Heart left ventricle (tissue), 16 donors: ENCODE measurements around the gene CD33. TPM values are rescaled to one million over a fixed set of nuclear protein-coding genes. Genes with fewer than 3 reads are reported as not detected.
"Not testable (repeated sequence)": the region's sequence is repeated elsewhere in the genome, so short reads cannot be mapped to it uniquely, and the experiment has no call there.

Source experiments
- ATAC-seq, 4 donors: fragments of 200-7000 bp; cut with Tn5 transposase; one replicate each; pipeline ENCODE4 v1.9.1; 2020 to 2022; ENCODE audit warnings: moderate library complexity in 4 of 4, mild to moderate bottlenecking in 3 of 4, moderate number of reproducible peaks in 1 of 4
- DNase-seq, 5 donors: peaks; one replicate each; pipeline ENCODE4 v3.0.0-alpha.2; 2020
- H3K27ac ChIP-seq, 12 donors: fragments of 200-600 bp; sonication (generic) in 4 of 12; one replicate each; pipeline versions ENCODE4 v1.5.0 to v1.8.0; 2016 to 2022; ENCODE audit warnings: mild to moderate bottlenecking in 2 of 12
- H3K27me3 ChIP-seq, 9 donors: fragments of 200-600 bp; sonication (generic) in 2 of 9; one replicate each; pipeline versions ENCODE4 v1.5.1 to v1.8.0; 2016 to 2022; ENCODE audit warnings: mild to moderate bottlenecking in 3 of 9
- H3K36me3 ChIP-seq, 9 donors: fragments of 200-600 bp; sonication (generic) in 2 of 9; one replicate each; pipeline versions ENCODE4 v1.5.0 to v1.8.0; 2018 to 2022; ENCODE audit warnings: mild to moderate bottlenecking in 2 of 9
- H3K4me1 ChIP-seq, 12 donors: fragments of 200-600 bp; sonication (generic) in 4 of 12; one replicate each; pipeline versions ENCODE4 v1.5.0 to v1.8.0; 2016 to 2022; ENCODE audit warnings: mild to moderate bottlenecking in 3 of 12
- H3K4me3 ChIP-seq, 12 donors: fragments of 200-600 bp; sonication (generic) in 4 of 12; one replicate each; pipeline versions ENCODE4 v1.5.0 to v1.8.0; 2017 to 2022; ENCODE audit warnings: mild to moderate bottlenecking in 9 of 12, moderate library complexity in 4 of 12
- H3K9me3 ChIP-seq, 12 donors: fragments of 200-600 bp; sonication (generic) in 4 of 12; one replicate each; pipeline versions ENCODE4 v1.5.0 to v1.8.0; 2016 to 2022; ENCODE audit warnings: mild to moderate bottlenecking in 1 of 12
- POLR2A ChIP-seq, 2 donors: fragments of 450-650 bp; IDR thresholded peaks; one replicate each; pipeline ENCODE4 v1.6.1; 2017; ENCODE audit warnings: antibody characterized with exemption in 2 of 2, mild to moderate bottlenecking in 2 of 2, moderate library complexity in 2 of 2
- WGBS, 4 donors: extraction: QIAGEN DNeasy Blood & Tissue Kit in 2 of 4; methylation state at CpG; one replicate each; pipeline versions ENCODE4 v1.1.5 to v1.1.7; 2013 to 2018; 5-methylcytosine and 5-hydroxymethylcytosine counted together
- intact Hi-C, 10 donors: fragments of 100-400 bp; cut with DNase I; formaldehyde crosslinking; loops; one replicate each; pipeline versions ENCODE4 v1.11.1 to v1.14.2; 2022
- polyA plus RNA-seq, 2 donors: library from polyadenylated mRNA; stranded (reverse); fragments of 200-250 nt; gene quantifications; one replicate each; pipeline ENCODE4 v1.2.3, GENCODE V29; 2013
- total RNA-seq, 9 donors: library from RNA; depleted of rRNA in 2 of 9; stranded (reverse); fragments of >200 nt in 2 of 9; fragmentation: NEBNext Ultra II Directional in 3 of 9; extraction: Animal tissue kit (Norgen Biotek cat#: 25700) in 3 of 9; gene quantifications; one replicate each; pipeline versions ENCODE4 v1.1.0 to v1.2.4, GENCODE V29; 2016 to 2023
- TF ChIP-seq, protein P1 (sequence below), 12 donors: fragments of 200-600 bp; sonication (generic) in 4 of 12; IDR thresholded peaks; one replicate each; pipeline versions ENCODE4 v1.5.0 to v1.8.0; 2018 to 2022; ENCODE audit warnings: antibody characterized with exemption in 12 of 12, mild to moderate bottlenecking in 5 of 12
- donor health status: ischemic (EF 13 %, LVEDD 7.1; RV severe dilation, severe dysfunction).
- donor health status: healthy with polysubstance abuse.
- donor health status: DM: no; HTN: yes; CAD: no.
- donor health status: DM: no; HTN: no; CAD: no.
- donor health status: ischemic (EF 25% LVEDD 6.9; RV normal size, moderate dysfunction).
- donor health status: ischemic (EF 25% LVEDD 5.7; RV mildly dilated, moderate dysfunction).
- donor health status: healthy.
- donor health status: DM: yes; HTN: yes; CAD: no.
- donor health status: ischemic (EF 35%, LVEDD 5.7; RV mildly dilated, moderate dysfunction).
- donor health status: nonischemic (EF 11% LVEDD 7.7; RV severe dilation, severe dysfunction).
- donor health status: DM: yes; HTN: yes; CAD: no.
- donor health status: PGD.
- donor health status: ischemic (EF 29% LVEDD 5.4; RV normal size, mild dysfunction).
- donor health status: nonischemic (EF 23%, LVEDD 6.1; RV moderate dilation, normal function).

The CD33 gene
- total and polyA plus RNA-seq, 11 donors = 1.1 to 46.6 (median 2.9) TPM

DNA sequence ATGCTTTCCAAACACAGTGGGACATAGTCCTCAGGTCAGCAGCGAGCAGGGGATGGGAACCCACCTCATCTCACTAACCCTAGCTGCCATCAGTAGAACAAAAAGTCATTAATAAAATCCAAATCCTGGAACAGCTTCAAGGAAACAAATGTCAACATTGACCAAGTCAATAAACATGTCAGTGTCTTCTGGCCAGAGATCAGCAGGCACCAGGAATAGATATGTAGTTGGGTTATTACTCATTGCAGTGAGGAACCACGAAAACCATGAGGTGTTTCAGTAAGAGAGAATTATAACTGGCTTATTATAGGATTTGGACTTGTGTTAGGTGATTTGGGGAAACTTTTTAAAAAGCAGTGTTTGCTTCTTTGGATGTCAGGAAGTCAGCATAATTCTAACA is 17.1 kb upstream of the CD33 start:
- ATAC-seq (no peak), DNase-seq (no peak)
- H3K27me3 ChIP-seq = peaks cover 0 to 6% (median 0%) of the 10 kb centered on the region in 9 donors
- no peak overlapping the region for H3K27ac ChIP-seq
- TF ChIP-seq, protein P1, sequence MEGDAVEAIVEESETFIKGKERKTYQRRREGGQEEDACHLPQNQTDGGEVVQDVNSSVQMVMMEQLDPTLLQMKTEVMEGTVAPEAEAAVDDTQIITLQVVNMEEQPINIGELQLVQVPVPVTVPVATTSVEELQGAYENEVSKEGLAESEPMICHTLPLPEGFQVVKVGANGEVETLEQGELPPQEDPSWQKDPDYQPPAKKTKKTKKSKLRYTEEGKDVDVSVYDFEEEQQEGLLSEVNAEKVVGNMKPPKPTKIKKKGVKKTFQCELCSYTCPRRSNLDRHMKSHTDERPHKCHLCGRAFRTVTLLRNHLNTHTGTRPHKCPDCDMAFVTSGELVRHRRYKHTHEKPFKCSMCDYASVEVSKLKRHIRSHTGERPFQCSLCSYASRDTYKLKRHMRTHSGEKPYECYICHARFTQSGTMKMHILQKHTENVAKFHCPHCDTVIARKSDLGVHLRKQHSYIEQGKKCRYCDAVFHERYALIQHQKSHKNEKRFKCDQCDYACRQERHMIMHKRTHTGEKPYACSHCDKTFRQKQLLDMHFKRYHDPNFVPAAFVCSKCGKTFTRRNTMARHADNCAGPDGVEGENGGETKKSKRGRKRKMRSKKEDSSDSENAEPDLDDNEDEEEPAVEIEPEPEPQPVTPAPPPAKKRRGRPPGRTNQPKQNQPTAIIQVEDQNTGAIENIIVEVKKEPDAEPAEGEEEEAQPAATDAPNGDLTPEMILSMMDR (IDR thresholded peaks at IDR 0.05) = no peak
- no peak for TF ChIP-seq POLR2A (IDR thresholded peaks at IDR 0.05)
- intact Hi-C loops = no loop called here
- H3K9me3 ChIP-seq = no peaks in the 10 kb centered on the region
- WGBS, 4 donors = 57 to 86% (median 61%) methylated on average over 2 of the region's 2 CpGs
- no peak overlapping the region for H3K4me3 ChIP-seq
- H3K4me1 ChIP-seq = peaks cover 0 to 29% (median 0%) of the 10 kb centered on the region in 12 donors
- no peaks in the 10 kb centered on the region for H3K36me3 ChIP-seq

GRCh38 chr19:51210191-51210784 is 14.6 kb upstream of the CD33 start:
- H3K9me3 ChIP-seq = peaks cover 0 to 6% (median 0%) of the 10 kb centered on the region in 12 donors
- H3K4me1 ChIP-seq = peaks cover 0 to 14% (median 0%) of the 10 kb centered on the region in 12 donors
- DNase-seq = no peak
- WGBS, 4 donors = 83 to 87% (median 85%) methylated on average over 6 of the region's 6 CpGs
- intact Hi-C loops = no loop called here
- ATAC-seq = no peak
- no peak overlapping the region for H3K4me3 ChIP-seq
- TF ChIP-seq, protein P1 (IDR thresholded peaks at IDR 0.05) = no peak
- TF ChIP-seq POLR2A (IDR thresholded peaks at IDR 0.05) = no peak
- peak overlapping the region in 1 of 12 donors; percentile 77 for H3K27ac ChIP-seq
- H3K36me3 ChIP-seq = no peaks in the 10 kb centered on the region
- peaks cover 0 to 6% (median 0%) of the 10 kb centered on the region in 9 donors for H3K27me3 ChIP-seq

DNA sequence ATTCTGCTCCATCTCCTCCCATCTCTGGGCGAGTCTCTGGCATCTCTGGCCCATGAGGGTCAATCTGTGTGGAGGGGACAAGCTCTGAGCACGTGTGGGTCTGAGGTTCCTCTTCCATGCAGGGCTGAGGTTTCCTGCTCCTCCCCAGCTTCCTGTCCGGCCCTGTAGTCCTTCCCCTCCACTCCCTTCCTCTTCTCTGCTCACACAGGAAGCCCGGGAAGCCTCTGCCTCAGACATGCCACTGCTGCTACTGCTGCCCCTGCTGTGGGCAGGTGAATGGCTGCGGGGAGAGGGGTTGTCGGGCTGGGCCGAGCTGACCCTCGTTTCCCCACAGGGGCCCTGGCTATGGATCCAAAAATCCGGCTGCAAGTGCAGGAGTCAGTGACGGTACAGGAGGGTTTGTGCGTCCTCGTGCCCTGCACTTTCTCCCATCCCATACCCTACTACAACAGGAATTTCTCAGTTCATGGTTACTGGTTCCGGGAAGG is 14.0 kb upstream of the CD33 start:
- peaks cover 0 to 14% (median 0%) of the 10 kb centered on the region in 12 donors for H3K4me1 ChIP-seq
- 48 to 60% (median 52%) methylated on average over 13 of the region's 13 CpGs for WGBS, 4 donors
- ATAC-seq = peak in 3 of 4 donors; percentile 73 to 90 (median 81)
- H3K36me3 ChIP-seq, H3K9me3 ChIP-seq, H3K27me3 ChIP-seq, intact Hi-C loops: not testable (repeated sequence)
- H3K27ac ChIP-seq = peak overlapping the region in 1 of 12 donors; percentile 77
- peak overlapping the region in 6 of 12 donors; percentile 12 to 39 (median 20) for H3K4me3 ChIP-seq
- peak in 3 of 5 donors; percentile 20 to 41 (median 40) for DNase-seq

DNA sequence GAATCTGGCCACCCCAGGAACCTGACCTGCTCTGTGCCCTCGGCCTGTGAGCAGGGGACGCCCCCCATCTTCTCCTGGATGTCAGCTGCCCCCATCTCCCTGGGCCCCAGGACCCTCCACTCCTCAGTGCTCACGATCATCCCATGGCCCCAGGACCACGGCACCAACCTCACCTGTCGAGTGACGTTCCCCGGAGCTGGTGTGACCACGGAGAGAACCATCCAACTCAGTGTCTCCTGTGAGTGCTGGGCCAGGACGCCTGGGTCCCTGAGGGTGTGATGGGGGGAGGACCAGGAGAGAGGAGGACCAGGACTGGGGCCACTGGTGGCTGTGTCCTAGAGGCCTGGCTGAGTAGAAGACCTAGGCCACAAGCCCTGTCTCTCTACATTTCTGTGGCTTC is 13.0 kb upstream of the CD33 start:
- DNase-seq (no peak), ATAC-seq (no peak)
- Histone ChIP-seq H3K36me3 (no peaks in the 10 kb centered on the region), H3K27ac (no peak overlapping the region), H3K9me3 (peaks cover 0 to 6% (median 0%) of the 10 kb centered on the region in 12 donors), H3K4me1 (peaks cover 0 to 14% (median 0%) of the 10 kb centered on the region in 12 donors), H3K27me3 (peaks cover 0 to 6% (median 0%) of the 10 kb centered on the region in 9 donors), H3K4me3 (peak overlapping the region in 1 of 12 donors; percentile 39)
- intact Hi-C loops = no loop called here
- 84 to 91% (median 85%) methylated on average over 8 to 9 of the region's 9 CpGs for WGBS, 4 donors
- no peak for TF ChIP-seq POLR2A (IDR thresholded peaks at IDR 0.05)
- TF ChIP-seq, protein P1 (IDR thresholded peaks at IDR 0.05) = no peak
